HG03342 (cell line): ENCODE measurements around the gene TBC1D1.

Source experiments
- ATAC-seq: cut with Tn5 transposase; IDR thresholded peaks from one replicate; pipeline ENCODE4 v1.9.1; 2021; ENCODE audit warnings: mild to moderate bottlenecking, moderate library complexity; ENCODE audit not compliant: unreplicated experiment

Gene TBC1D1

DNA sequence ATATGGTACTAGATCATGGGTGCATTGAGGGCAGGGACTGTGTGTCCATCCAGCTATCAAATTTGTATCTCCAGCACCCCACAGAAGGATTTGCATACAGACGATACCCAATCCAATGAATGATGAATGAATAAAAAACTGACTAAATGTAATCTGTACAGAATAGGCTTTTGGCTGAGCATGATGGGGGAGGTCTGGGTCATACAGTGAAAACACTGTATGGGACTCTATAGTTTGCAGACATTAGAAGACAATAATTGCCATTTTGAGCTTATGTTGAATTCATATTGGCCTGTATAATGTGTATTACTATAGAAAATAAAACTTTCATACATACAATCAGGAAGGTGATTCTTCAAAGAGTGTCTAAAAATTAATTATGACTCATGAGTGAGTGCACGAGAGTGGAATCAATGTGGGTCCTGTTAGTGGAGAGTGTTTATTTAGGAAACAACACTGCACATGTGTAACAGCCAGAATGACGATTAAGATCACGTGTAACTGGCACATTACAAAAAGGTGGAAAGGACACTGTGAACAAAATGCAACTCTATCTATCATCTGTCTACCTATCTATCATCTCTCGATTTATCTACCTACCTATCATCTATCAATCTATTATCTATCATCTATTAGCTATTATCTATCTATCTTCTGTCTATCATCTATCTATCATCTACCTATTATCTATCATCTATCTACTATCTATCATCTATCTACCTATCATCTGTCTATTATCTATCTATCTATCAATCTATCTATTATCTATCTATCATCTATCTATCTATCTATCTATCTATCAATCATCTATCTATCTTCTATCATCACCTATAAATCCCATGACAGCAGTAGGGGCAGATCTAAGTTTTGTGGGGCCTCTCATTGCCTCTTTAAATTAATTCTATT is 270.6 kb downstream of the TBC1D1 start:
- ATAC-seq, result peak; percentile 17

DNA sequence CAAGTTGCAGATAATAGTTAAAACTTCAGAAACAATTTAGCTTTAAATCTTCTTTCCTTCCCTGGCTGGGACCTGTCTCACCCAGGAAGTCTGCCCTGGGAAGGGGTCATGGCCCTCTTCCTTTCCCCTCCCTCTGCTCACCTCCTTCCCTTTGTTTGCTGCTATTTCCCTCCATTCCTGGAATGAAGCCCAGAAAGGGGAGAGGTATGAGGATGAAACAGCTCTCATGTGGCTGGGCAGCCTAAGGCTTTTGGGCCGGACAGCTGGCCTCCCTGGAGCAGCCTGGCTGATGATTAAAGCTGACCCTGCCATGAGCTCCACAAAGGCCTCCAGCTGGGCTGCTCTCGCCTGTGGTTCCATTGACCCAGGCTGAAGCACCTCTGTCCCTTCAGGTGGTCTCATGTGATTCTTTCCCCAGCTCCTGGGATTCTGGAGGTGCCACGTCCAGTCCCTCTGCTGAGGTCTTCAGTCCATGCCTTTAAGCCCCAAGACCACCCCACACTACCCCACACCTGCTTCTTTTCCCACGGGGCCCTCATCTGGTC is 271.4 kb downstream of the TBC1D1 start:
- no peak for ATAC-seq

DNA sequence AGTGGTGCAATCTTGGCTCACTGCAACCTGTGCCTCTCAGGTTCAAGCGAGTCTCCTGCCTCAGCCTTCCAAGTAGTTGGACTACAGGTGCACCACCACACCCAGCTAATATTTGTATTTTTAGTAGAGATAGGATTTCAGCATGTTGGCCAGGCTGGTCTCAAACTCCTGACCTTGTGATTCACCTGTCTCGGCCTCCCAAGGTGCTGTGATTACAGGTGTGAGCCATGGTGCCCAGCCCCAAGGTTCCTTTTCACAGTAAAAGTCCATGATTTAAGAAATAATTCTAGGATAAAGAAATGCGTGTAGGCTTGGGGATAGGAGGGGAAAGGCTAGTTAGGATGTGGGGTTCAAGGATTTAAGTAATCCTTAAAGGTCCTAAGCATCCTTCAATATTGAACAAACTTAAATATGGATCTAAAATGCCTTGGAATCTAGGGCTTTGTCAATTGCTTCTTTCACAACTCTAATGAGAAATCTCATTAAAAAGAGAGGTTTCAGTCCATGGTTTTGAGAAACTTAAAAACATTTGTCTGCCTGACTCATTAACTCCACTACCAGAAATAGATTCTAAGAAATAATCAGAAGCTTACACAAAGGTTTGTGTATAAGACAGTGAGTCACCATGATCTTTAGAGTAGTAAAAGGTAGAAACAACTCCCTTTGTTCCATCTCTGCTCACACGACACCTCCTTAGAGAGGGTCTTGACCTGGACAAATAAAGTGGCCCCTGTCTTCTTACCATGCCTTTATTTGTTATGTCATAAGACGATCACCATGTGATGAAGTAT is 272.5 kb downstream of the TBC1D1 start:
- no peak for ATAC-seq

DNA sequence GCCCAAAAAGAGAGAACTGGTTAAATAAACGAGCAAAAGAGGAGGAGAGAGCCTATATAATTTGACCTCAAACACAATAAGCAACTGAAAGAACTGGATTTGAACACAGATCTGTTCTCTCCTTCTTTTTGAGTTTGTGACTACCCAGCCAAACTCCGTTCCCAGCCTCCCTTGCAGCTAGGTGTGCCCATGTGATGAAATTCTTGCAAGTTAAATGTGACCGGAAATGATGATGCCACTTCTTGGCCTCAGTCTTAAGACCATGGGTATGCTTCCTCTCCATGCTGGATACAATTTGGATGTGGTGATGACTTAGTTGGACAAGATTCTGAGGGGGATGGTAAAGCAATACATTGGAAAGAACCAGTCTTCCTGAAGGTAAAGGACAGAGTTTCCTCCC is 273.5 kb downstream of the TBC1D1 start:
- ATAC-seq, result no peak

DNA sequence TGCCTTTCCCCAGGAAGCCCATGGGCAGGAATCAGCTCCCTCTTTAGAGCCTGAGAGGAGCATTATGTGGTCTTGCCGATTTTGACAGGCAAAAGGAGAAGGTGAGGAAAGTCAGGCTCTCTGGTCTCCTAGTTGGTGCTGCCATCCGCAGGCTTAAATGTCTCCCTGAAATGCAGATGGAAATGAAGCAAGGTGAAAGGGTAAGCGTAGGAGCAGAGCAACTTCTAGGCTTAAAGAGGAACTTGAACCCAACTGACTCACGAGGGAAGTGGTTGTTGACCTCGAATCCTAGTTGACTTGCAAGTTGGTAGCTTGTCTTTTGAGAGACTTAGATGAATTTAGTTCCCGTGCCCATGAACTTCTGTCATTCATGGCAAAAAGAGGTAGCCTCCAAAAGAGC is 275.2 kb downstream of the TBC1D1 start:
- ATAC-seq, result no peak

DNA sequence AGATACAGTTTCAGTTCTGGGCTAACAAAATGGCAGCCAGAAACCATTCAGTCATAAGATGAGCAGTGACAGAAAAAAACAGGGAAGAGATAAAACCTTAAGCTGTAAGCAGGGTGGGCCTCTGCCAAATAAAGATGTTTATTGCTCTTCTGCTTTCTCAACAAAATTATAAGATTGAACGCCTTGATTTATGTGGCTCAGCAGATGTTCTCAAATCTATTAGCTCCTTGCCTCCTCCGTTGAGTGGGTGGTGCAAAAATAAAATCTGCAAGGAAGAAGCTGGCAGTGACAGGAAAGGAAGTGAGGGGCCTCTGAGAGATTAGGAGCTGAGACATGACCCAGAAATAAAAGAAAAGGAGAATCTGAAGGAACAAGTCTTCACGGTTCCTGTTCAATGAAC is 275.9 kb downstream of the TBC1D1 start:
- ATAC-seq, result no peak

DNA sequence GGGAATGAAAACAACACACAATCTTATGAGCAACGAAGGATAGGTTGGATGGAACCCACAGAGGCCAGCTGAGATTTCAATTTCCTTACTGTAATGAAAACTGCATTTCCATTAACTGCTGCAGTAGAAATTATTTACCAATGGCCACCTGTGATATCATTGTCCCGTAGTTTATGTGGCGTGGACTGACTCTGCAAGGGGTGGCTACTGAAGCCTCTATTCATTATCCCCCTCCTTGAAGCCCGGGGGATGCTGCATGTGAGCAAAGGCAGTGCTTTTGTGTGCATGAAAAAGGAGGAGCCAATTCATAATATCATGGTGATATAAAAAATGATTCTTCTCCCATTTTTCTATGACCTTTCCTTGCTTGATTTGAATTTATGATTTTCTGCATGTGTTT is 277.1 kb downstream of the TBC1D1 start:
- ATAC-seq, result no peak

DNA sequence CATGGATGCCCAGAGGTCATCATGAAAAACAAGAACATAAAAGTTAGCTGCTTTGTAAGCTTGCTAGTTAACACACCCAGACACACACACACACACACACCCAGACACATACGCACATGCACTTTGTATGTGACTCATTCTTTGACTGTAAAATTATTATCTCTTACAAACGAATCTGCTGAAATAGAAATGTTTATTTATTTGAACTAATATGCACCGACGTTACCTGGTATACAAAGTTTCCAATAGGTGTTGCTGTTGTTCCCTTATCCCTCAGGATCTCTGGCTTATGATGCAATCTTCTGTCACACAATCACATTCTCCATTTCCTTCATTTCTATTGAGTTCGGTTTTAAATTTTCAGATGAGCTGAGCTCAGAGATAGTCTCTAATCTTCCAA is 278.6 kb downstream of the TBC1D1 start:
- no peak for ATAC-seq

DNA sequence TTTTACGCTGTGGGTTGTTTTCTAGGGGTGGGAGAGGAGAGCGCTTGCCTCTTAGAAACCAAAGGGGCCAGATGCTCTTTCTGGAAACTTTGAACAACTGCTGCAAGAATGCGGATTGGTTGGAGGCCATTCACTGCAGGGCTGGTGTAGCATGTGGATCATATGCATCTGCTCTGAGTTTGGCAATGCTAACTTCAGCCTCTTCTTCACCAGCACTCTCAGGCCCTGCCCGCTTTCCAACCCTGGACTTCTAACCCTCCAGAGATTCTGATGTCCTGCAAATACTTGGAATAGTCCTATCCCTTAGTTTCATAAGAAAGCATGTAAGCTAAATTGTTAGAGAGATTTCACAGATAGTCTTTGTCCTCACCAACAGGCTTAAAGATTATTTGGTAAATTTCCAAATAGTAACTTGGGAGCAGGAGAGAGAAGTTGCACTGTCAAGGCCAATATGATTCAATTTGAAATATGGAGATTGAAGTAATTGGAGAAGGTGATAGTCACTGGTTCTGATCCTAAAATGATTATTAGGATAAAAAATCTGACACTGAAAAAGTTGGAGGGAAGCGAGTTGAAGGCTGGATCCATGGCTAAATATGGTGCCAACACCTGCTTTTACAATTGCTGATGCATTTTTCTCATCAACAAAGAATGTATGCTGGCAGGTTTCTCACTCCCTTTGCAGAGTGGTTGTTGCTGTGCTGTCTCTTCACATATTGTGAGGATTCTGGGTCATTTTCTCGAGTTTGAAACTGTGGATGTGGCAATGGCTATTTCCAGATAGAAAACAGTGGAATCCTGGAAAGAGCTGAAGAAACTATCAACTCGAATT is 279.7 kb downstream of the TBC1D1 start:
- ATAC-seq, result no peak

DNA sequence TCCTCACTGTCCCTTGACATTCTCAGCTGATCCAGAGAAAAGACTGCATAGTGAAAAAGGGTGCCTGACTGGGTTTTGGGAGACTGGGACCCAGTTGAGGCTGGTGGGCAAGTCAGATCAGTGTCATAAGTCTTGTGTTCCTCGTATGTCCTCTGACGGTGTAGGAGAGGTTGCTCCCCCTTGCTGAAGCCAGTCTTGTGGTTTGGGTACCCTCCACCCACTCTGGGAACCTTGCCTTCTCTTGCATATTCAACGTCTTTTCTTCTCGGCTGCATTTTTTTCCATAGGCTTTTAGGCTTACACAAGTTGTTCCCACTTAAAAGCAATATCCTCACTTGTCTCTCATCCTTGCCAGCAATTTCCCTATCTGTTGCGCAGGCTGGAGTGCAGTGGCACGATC is 281.2 kb downstream of the TBC1D1 start:
- ATAC-seq, result no peak

DNA sequence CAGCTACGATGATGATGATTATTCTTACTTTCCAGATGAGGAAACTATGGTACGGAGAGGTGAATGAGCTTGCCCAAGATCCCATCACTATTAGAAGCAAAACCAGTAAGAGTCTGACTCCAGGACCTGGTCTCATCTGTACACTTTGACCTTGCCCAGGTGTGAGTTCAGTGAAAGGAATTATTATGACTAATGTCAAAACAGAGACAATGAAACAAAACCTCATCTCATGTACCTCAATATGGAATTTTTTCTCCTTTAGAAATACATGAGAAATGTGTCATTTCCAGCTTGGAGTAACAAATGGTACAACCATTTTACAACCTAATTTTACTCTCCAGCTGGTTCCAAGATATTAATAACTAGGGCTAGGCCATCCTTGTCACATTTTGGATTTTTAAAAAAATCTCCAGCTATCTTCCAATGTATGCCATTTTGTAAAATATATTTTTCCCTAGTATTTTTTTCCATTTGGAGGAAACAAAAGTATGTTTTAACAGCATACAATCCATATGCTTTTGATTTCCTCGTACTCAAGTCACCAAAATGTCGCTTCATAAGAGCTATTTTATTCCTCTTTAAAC is 283.1 kb downstream of the TBC1D1 start:
- no peak for ATAC-seq

DNA sequence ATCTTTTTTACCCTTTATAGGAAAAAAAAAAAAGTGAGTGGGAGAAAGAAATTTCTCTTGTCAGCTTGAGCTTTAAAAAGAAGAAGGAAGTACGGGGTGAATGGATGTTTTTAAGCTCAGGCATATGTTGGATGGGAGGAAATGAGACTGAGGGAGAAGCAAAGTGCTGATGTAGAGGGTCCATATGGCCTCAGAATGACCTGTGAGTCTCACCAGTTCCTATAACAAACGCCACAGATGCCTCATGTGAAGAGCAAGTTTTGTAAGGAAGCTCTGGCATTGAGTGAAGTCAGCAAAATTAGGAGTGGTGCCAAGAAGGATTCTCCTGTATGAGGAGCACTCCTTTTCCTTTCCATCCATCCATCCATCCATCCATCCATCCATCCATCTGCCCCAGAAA is 283.9 kb downstream of the TBC1D1 start:
- no peak for ATAC-seq

DNA sequence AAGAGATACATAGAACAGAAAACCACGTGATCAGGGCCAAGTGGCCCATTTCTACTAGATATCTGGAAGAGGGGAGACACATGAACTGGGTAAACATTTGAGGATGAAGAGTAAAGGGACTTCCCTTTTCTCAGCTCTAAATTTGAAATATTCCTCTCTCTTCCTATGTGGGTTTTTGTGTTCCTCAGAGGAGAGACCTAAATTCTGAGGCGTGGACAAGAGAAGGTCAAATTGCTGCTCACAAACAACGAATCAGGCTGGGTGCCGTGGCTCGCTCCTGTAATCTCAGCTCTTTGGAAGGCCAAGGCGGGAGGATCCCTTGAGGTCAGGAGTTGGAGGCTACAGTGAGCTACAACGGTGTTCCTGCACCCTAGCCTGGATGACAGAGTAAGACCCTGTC is 285.3 kb downstream of the TBC1D1 start:
- no peak for ATAC-seq

DNA sequence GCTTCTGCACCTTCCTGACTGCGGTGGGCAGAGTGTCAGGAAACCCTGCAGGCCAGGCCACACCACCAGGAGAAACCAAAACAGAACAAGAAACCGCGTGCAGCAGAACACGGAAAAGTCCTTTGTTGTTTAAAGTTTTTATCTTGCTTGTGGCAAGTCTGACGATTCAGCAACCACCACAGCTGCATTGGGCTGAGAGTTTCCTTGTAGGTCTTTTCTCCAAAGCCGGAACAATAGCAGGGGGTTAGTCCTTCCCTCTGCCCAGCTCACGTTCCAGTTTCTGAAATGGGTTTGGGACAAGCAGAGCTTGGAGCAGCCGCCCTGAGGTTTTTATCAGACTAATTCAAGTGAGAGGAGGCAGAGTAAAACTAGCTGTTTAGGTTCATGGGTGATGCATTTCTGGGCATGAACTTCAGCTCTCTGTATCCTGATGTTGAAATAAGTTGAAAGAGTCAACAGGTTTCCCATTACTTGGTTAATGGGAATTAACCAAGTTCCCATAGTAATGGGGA is 286.2 kb downstream of the TBC1D1 start:
- no peak for ATAC-seq

DNA sequence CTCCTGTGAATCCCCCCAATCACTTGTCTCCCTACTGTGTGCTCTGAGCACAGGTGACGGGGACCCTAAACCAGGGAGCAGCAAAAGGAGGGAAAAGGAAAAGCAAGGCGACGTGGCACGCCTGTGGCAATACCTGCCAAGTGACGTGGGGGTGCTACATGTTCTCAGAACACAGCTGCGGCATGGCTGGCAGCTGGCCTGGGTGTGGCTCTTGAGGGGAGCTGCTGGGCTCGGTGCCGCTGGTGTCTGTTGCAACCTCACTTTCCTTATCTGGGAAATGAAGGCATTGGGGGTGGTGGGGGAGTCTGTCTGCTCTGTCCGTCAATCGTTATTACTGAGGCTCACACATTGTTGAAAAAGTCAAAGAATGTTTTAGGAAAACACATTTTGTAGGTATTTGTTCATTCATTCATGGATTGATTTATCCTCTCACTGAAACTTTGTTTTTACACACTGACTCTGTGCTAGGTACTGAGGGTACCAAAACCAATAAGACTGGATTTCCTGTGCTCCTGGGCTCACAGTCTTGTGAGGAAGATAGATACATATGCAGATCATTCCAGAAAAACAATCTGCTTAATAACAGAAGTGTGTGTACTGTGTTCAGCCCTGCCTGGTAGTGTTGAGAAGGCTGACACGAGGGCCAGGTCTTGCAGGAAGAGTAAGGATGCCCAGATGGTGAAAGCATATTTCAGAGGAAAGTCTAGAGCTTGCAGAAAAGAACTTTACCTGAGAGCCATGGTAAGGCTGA is 286.9 kb downstream of the TBC1D1 start:
- no peak for ATAC-seq

DNA sequence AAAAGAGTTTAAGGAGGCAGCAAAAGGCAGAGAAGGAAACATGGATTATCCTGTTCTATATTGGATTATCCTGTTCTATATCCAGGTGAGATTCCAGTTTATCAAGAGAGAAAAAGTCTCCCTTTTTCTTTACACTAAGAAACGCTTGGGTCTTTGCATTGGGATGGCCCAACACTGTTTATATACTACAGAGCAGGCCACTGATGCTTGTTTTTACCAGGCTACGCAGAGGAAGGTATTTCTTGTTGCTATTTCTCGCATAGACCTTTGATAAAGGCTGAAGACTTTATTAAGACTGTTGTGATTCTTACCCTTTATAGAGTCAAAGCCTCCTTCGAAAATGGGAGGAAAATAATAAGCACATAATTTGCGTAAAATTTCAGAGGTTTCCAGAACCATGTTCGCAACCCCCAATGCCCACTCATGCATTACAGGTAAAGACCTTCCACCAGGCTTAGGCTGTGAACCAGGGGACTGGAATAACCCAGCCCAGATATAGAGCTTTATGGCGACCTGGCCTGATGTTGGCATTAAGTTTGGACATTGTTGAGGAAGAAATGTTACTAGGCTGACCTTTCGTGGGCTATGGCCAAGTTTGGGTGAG is 287.6 kb downstream of the TBC1D1 start:
- ATAC-seq, result no peak

DNA sequence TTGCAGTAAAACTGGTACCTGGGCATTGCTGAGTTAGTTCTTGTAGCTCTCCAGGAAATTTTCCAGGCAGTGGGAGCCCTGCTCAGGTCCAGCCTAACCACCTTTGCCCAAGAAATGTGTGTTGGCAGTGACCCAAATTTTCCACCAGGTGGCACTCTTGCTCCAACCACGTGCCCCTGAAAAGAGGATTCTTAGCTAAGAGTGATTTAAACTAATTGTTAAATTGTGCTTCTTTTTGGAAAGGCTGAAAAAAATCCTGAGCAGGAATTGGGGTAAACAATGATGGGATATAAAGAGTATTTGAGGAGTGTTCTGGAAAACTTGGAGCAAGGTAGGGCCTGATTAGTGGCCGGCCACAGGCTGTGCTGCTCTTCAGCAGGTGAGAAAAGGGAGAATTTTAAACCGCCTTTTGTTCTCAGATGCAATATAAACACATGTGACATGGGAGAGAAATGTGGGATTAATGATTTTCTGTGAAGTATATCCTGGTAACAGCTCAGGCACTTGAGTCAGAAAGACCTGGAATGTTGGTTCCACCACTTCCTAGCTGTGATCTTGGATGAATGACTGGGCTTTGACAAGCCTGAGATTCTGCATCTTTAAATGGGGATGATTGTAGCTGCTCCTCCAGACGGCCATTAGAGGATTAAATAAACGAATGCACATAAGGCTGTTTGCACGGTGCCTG is 288.9 kb downstream of the TBC1D1 start:
- no peak for ATAC-seq

DNA sequence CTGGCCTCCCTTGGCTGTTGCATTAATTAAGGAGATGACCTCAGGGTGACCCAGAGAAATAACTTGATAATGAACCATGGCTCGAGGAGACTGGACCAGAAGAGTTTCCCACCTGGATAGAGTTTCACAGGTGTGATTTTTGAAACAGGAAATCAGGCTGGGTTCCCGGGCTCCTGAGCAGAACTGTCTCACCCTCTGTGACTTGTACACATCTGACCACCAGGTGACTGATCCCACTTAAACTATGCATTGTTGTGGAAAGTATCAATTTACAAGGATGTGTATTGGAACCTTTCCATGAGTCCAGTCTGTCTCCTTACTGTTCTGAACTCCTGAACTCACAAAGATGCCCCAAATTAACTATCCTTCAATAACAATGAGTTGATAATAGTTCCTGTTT is 289.6 kb downstream of the TBC1D1 start:
- no peak for ATAC-seq

DNA sequence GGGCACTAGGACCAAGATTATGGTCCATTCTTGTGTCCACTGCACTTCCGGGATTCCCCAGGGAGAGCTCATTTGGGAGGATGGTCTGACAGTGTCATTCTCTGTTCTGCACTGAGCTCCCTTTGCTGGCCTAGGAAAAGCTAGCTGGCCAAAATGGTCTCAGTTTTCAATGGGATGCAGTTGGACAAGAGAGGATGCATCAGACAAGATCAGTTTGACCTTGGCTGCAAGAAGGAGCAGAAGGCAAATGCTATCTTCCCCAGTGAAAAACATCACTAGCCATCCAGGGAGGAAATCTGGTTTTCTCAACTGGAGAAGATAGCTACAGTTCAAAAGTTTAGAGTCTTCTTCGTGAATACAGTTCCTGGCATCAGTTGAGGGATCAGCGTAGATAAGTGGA is 290.4 kb downstream of the TBC1D1 start:
- ATAC-seq, result no peak
